Tibial artery (tissue), 4 donors: ENCODE measurements around the gene CLEC17A.
"Not testable (repeated sequence)": the region's sequence is repeated elsewhere in the genome, so short reads cannot be mapped to it uniquely, and the experiment has no call there.

ENCODE experiments used
- DNase-seq, 2 donors: peaks; one replicate each; pipeline ENCODE4 v3.0.0-alpha.2; 2019
- H3K27ac ChIP-seq, 2 donors: fragments of 200-600 bp; sonication (generic) in 1 of 2; 1 replicate in 1 of 2; 2 replicates in 1 of 2; pipeline ENCODE4 v1.5.1; 2018 to 2019; ENCODE audit warnings: mild to moderate bottlenecking in 1 of 2
- H3K27me3 ChIP-seq, 2 donors: fragments of 200-600 bp; sonication (generic) in 1 of 2; one replicate each; pipeline versions ENCODE4 v1.5.1 to v1.6.0; 2016 to 2019
- H3K36me3 ChIP-seq, 3 donors: fragments of 200-600 bp; sonication (generic) in 2 of 3; one replicate each; pipeline ENCODE4 v1.5.1; 2016 to 2019; ENCODE audit warnings: mild to moderate bottlenecking in 2 of 3
- H3K4me1 ChIP-seq, 4 donors: fragments of 200-600 bp; sonication (generic) in 2 of 4; 1 replicate in 3 of 4; 2 replicates in 1 of 4; pipeline ENCODE4 v1.5.1; 2016 to 2019
- H3K4me3 ChIP-seq, 2 donors: fragments of 200-600 bp; sonication (generic) in 1 of 2; 1 replicate in 1 of 2; 2 replicates in 1 of 2; pipeline ENCODE4 v1.5.1; 2018 to 2019; ENCODE audit warnings: mild to moderate bottlenecking in 2 of 2
- H3K9me3 ChIP-seq, 3 donors: fragments of 200-600 bp; sonication (generic) in 1 of 3; one replicate each; pipeline ENCODE4 v1.5.1; 2016 to 2019
- CTCF ChIP-seq, 2 experiments: fragments of 200-600 bp in 1 of 2; fragments of 450-650 bp in 1 of 2; IDR thresholded peaks; one replicate each; pipeline ENCODE4 v1.5.1; 2017 to 2019; ENCODE audit warnings: antibody characterized with exemption in 2 of 2, mild to moderate bottlenecking in 1 of 2, moderate library complexity in 1 of 2
- intact Hi-C: fragments of 100-400 bp; cut with DNase I; formaldehyde crosslinking; loops from one replicate; pipeline ENCODE4 v1.15.0; 2023; ENCODE audit warnings: low total_unique reads

CLEC17A gene

GRCh38 chr19:14562660-14563589 is 20.0 kb upstream of the CLEC17A start:
- Histone ChIP-seq H3K4me1 (peaks cover 0 to 42% (median 29%) of the 10 kb centered on the region in 4 donors), H3K9me3 (no peaks in the 10 kb centered on the region), H3K36me3 (peaks cover 0 to 35% (median 25%) of the 10 kb centered on the region in 3 donors), H3K4me3 (peak overlapping the region; percentile 29 to 39), H3K27me3 (no peaks in the 10 kb centered on the region), H3K27ac (peak overlapping the region; percentile 82 to 88)
- intact Hi-C loops = no loop called here
- DNase-seq = no peak
- TF ChIP-seq CTCF (IDR thresholded peaks at IDR 0.05) = no peak

- peak overlapping the region in 1 of 2 donors; percentile 82 for H3K27ac ChIP-seq
- H3K36me3 ChIP-seq = peaks cover 0 to 41% (median 25%) of the 10 kb centered on the region in 3 donors
- no peaks in the 10 kb centered on the region for H3K27me3 ChIP-seq
- TF ChIP-seq CTCF (IDR thresholded peaks at IDR 0.05) = no peak
- DNase-seq = no peak
- no peak overlapping the region for H3K4me3 ChIP-seq
- peaks cover 0 to 42% (median 29%) of the 10 kb centered on the region in 4 donors for H3K4me1 ChIP-seq
- intact Hi-C loops = no loop called here
- H3K9me3 ChIP-seq = no peaks in the 10 kb centered on the region
These were observed 19.3 kb upstream of the CLEC17A start for GRCh38 chr19:14563590-14563926.

- TF ChIP-seq CTCF (IDR thresholded peaks at IDR 0.05) = no peak
- no peak overlapping the region for H3K4me3 ChIP-seq
- H3K27ac ChIP-seq = no peak overlapping the region
- intact Hi-C loops = no loop called here
- no peaks in the 10 kb centered on the region for H3K27me3 ChIP-seq
- no peak for DNase-seq
- H3K4me1 ChIP-seq = peaks cover 0 to 47% (median 31%) of the 10 kb centered on the region in 4 donors
- peaks cover 0 to 47% (median 25%) of the 10 kb centered on the region in 3 donors for H3K36me3 ChIP-seq
- H3K9me3 ChIP-seq = no peaks in the 10 kb centered on the region
These were observed 18.8 kb upstream of the CLEC17A start for GRCh38 chr19:14563989-14564651.

- not testable (repeated sequence) for H3K4me3 ChIP-seq, H3K27ac ChIP-seq, H3K9me3 ChIP-seq, DNase-seq, H3K27me3 ChIP-seq
- Histone ChIP-seq H3K36me3 (peaks cover 0 to 52% (median 25%) of the 10 kb centered on the region in 3 donors), H3K4me1 (peaks cover 0 to 48% (median 34%) of the 10 kb centered on the region in 4 donors)
- intact Hi-C loops = loop anchor here (5.0 kb wide), 1 partner anchor 118 kb away; no protein-coding TSS in a partner anchor
These were observed 18.1 kb upstream of the CLEC17A start for GRCh38 chr19:14564652-14565297.

- Histone ChIP-seq H3K4me1 (peaks cover 0 to 48% (median 35%) of the 10 kb centered on the region in 4 donors), H3K9me3 (no peaks in the 10 kb centered on the region), H3K4me3 (no peak overlapping the region), H3K36me3 (peaks cover 0 to 52% (median 25%) of the 10 kb centered on the region in 3 donors), H3K27ac (no peak overlapping the region), H3K27me3 (no peaks in the 10 kb centered on the region)
- no peak for TF ChIP-seq CTCF (IDR thresholded peaks at IDR 0.05)
- intact Hi-C loops = loop anchor here (5.0 kb wide), 1 partner anchor 117 kb away; no protein-coding TSS in a partner anchor
- no peak for DNase-seq
These were observed 17.6 kb upstream of the CLEC17A start for GRCh38 chr19:14565298-14565679.
